HG03354 (cell line): ENCODE data around the gene RPS6KL1.

Experiments
- ATAC-seq: cut with Tn5 transposase; IDR thresholded peaks from one replicate; pipeline ENCODE4 v1.9.1; 2021; ENCODE audit warnings: mild to moderate bottlenecking; ENCODE audit not compliant: unreplicated experiment, poor library complexity, severe bottlenecking

The RPS6KL1 gene

DNA sequence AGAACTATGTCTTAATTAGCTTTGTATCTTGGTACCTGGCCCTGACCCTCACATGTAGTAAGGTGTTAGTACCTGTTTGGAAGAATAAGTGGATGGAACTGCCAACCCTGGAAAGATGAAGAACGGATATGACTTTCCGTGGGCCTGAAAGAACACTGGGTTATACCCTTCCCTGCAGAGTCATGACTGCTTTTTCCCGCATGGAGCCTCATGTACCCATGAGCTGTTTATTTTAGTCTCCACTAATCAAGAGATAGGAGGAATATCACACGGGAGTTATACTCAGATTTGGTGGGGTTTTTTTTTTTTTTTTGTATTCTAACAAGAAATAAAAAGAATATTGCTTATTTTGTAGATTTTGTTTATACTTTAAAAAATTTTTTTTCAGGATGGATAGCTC is 25.4 kb downstream of the RPS6KL1 start:
- ATAC-seq, result no peak

DNA sequence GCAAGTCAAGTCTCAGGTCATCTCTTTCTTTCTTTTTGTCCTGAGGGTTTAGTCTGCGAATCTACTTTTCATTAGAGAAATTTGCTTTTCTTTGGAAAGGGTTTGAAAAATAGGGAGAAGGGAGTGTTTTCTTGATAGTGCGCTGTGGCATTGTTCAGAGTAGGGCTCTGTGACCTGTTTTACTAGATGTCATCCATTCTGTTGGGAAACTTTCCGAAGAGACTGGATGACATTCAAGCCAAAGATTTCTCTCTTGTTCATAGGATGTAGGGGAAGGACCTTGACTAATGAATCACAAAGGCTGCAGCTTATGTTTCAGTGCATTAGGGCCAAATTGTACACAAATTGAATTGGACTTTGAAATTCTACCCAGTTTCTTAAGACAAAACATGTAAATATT is 26.7 kb downstream of the RPS6KL1 start:
- ATAC-seq, result no peak

DNA sequence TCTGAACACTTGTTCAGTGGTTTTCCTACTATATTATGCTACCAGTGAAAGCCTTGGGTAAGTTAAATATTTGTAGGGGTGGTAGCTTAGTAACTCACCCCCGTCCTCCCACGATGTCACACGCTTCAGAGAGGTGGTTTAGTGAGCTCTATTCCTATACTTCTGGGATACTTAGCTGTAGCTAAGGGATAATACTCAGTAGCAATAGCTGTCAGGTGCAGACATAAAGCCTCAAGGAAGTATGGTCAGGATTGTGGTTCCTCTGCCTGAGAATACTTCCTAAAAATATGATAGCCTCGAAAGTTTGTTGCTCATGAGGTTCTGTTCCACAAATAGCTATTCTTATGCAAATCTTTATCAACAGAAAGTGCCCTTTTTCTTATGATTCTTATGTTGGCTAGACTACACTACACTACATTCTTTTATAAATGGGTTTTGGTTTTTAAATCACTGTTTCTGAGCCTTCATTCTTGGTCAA is 29.4 kb downstream of the RPS6KL1 start:
- peak; percentile 77 for ATAC-seq

DNA sequence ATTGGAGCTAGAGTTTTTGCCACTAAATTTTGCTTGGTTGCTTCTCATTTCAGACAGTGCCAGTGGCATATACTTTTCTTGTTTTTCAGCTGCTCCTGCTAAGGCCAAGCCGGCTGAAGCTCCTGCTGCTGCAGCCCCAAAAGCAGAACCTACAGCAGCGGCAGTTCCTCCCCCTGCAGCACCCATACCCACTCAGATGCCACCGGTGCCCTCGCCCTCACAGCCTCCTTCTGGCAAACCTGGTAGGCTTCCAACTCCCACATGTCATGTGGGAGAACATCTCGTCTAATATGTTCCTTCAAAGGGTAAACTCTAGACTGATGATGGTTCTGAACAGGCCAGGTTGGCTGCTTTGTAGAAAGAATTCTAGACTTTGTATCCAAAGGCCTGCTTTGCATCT is 30.3 kb downstream of the RPS6KL1 start:
- ATAC-seq, result no peak

DNA sequence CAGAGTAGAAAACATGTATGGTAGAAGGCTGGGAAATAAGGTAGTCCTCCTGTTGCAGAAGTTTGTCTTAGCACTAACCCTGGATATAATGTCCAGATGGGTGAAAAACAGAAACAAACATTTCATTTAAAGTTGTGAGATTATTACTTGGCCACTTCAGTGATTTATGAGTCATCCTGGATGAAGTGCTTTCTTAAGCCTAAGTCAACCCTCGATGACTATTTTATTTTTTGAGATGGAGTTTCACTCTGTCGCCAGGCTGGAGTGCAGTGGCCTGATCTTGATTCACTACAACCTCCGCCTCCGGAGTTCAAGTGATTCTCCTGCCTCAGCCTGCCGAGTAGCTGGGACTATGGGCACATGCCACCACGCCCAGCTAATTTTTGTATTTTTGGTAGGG is 31.2 kb downstream of the RPS6KL1 start:
- ATAC-seq, result no peak

DNA sequence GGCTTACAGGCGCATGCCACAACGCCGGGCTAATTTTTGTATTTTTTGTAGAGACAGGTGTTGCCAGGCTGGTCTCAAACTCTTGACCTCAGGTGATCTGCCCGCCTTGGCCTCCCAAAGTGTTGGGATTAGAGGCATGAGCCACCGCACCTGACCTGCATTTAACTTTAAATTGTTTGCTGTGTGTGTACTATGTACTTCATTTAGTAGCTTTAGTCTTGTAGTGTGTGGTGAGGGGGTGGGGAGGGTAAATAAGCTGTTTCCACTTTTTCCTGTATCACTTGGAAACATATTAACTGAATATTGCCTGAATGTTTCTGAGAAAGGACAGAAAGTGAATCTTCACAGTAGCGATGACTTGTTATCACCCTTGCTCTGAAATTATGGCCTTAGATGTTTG is 32.8 kb downstream of the RPS6KL1 start:
- no peak for ATAC-seq

DNA sequence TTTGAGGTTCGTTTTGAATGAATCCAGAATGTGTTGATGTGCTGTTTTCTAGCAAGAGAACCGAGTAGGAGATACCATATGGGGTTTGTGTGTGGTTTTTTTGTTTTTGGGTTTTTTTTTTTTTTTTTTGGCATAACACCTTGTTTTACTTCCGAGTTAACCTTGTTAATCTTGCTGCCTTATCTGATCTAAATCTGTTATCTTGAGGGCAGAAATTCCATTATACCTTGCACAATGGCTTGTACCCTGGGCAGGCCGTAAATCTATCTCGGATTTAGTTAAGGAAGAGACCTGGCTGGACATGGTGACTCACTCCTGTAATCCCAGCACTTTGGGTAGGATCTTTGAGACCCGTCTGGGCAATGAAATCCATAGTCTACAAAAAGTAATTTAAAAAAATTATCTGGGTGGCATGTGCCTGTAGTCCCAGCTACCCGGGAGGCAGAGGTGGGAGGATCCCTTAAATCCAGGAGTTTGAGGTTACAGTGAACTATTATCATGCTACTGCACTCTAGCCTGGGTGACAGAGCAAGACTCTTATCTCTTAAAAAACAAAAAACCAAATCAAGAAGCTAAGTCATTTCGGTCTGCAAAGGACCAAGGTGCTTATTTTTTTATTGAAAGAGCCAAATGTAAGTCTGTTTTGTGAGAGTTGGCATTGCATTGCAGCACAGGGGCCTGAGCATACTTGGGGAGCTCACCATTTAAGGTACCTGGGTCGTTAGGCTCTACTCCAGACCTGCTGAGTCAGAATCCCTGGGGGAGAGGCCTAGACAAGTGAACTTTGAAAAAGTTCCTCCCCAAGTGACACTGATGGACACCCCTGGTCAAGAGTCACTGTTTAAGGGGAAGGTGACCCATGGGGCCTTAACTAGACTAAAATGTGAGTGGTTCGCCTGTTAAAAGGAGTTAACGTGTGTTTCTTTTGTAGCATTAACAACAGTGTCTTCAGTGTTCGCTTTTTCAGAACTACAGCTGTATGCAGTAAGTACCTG is 34.6 kb downstream of the RPS6KL1 start:
- no peak for ATAC-seq

DNA sequence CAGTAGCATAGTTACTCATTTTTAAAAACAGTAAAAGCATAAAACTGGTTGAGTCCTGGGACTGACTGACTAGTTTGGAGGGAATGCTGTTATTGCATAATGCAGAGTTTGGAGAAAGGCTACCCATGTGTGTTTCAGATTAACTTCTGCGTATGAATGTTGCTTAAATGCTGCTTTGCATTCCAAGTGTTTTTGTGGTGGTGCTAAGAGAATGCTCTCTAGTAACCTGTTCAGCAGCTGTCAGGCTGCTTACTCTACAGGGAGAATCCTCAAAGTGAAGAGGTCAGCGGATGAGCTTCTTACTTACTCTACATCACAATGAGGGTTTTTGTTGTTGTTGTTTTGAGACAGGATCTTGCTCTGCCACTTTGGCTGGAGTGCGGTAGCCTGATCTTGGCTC is 37.1 kb downstream of the RPS6KL1 start:
- ATAC-seq, result no peak

DNA sequence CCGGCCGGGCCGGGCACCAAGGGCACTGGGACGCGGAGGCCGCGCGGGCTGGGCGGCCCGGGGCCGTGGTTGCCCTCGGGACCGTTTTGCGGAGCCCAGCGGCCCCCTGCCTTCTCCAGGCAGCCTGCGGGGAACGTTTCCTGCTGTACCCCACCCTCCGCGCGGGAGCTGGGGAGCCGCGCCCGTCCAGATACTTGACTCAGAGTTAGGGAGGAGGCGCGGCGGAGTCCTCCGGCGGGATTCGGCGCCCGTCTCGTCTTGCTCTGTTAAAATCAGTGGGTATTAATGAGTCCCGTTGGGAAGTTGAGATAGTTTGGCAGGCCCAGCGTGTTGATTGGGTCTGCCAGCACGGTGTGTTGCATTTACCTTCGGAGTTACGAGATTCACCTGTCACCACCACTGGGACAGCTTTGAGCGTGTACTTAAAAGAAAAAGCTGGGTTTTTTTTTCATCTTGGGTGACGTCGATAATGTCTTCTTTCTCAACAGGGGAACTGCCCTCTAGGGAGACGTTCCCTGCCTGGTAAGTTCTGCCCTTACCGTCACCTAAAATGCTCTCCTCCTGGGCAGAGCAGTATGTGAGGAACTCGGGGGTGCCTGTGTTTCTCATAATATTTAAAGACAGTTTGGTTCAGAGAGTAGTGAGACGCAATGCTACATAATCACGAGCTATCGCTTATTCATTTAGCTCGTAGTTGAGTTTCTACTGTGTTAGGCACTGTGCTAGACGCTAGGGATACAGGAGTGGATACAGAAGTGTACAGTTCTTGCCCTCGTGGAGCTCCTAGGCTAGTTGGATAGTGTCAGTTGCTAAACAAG is 40.7 kb downstream of the RPS6KL1 start:
- ATAC-seq, result peak; percentile 50

DNA sequence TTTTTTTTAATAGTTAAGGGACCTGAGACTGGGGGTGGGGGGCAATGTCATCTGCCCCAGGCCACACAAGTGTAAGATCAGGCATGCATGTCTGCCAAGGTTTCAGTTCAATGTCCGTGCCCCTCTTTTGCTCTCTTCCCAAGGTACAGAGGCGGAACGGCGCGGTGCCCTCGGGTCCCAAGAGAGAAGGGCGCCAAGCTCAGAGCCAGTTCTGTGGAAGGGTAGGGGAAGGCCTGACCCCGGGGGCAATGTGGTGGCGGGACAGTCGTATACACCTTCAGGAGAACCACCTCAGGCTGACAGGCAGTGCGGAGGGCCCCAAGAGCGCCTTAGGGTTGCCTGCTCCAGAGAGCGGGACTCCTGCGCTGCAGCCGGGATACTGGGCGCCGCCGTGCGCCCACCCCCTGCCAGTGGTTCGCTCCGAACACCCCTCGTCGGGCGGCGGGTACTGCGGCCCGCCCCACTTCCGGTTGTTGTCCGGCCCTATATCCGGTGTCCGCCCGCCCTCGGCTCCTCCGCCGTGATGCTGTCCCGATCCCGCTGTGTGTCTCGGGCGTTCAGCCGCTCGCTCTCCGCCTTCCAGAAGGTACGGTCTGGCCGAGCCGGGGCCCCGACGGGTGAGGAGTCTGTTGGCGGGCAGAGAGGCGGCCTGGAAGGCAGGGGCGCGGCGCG is 41.5 kb downstream of the RPS6KL1 start, which contains the start of gene DLST:
DLST (plus strand) TSS at position 486 of the 672 bp plus-strand sequence; CDS start at position 524, 38 bp downstream.
- peak; percentile 93 for ATAC-seq

DNA sequence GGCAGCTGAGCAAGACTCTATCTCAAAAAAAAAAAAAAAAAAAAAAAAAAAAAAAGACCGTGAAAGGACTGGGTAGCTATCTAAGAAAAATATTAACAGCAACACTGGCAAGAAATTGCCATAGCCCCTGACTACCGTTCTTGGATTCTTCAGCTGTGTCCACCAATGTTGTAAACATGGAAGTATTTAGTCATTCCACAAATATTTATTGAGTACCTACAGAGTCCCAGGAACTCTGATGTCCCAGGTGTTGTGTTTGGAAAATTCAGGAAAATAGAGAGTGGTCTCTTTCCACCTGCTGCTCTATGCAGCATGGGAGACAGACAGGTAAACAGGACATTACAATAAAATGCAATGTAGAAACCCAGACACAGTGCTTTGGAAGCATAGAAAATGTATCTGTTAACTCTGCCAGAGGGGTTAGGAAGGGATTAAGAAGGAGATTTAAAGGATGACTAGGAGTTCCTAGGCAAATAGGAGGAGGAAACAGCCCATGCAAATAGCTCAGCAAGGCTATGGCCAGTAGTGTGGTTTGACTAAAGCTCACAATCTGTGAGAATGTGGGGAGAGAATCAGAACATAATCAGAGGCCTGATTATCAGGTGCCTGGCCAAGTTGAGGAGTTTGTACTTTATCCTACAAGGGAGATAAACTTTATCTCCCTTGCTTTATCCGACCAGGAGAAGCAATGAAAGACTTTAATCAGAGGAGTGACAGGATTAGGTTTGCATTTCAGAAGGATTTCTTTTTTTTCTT is 43.5 kb downstream of the RPS6KL1 start:
- no peak for ATAC-seq

DNA sequence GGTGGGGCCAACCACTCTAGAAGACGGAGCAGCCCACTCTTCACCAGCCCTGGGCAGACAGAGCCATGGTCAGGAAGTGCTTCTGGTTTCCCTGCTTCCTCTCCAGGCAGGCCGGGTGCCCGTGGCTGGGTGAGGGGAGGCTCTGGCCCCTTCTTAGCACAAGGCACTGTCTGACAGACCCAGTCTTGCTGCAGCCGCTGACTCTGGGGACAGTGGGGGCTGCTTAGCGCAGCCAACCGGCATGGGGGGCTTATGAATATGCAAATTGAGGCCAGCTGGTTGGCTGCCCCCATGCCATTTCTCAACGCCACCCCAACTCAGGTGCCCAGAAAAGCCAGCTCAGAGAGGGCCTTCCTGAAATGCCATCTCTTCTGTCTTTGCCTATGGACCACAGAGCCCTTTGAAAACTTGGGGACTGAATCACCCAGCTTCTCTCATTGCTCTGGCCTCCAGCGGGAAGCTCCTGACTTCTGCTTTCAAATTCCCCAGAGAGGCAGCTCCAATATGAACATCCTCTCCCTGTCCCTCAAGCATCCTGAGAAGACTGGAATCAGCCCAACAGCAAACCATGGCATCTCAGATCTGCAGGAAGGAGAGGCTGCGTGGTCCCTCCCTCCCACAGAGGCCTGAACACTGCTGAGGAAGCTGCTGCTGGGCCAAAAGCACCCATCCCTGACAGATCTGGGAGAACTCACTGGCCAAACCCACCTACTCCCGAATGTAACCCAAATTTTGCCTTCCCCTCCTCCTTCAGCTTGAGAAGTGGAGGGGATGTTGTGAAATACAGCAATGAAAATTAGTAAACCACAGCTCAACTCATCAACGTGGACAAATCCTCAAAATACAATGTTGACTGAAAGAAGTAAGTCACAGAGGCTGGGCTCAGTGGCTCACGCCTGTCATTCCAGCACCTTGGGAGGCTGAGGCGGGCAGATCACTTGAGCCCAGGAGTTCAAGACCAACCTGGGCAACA is 46.8 kb downstream of the RPS6KL1 start, which contains the start of gene PROX2:
PROX2 (minus strand) TSS at position 205 of the 973 bp plus-strand sequence. CDS start 12,311 bp downstream, outside the sequence.
- no peak for ATAC-seq

DNA sequence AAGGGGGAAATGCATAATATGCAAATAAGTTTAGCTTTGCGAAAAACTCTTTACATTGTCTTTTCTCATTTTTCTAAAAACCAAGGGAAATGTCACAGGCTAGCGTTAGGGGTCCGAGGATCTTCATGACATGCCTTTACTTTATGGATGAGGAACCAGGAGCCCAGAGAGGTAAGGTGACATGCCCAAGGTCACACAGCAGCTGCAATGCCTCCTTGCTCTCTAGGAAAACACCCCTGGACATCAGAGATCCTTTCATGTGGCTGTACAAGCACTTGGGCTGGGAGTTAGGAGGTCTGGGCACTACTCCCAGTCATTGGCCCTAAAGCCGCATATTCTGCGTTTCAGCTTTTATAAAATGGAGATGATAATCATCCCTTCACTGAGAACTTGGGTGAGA is 47.9 kb downstream of the RPS6KL1 start:
- ATAC-seq, result no peak

DNA sequence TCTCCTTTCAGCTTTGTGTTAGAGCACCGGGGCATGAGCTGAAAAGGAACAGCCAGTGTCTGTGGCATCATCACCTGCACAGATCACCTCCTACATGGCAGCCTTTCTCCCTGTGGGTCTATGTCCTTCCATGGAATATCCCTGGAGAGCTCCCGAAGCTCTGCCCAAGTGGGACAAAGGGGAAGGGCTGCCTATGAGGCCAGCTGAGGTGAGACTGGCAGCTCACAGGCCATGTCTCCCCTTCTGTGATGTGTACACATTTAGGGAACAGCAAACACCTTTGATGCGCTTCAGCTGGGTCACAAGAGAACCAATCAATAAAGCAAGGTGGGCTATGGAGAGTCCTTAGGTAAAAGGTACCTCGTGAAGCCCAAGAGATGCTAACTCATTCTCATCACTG is 51.2 kb downstream of the RPS6KL1 start:
- no peak for ATAC-seq

DNA sequence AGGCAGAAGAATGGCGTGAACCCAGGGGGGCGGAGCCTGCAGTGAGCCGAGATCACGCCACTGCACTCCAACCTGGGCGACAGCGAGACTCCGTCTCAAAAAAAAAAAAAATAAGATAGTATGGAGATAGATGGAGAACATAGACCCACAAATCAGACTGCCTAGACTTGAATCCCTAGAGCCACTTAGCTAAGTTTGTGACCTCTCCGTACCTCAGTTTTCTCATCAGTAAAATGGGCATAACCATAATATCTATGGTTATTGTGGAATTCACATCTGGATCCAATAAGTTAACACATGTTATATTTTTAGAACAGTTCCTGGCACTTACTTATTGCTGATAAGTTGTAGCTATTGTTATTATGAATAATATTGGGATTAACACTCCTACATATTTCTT is 54.3 kb downstream of the RPS6KL1 start:
- no peak for ATAC-seq

DNA sequence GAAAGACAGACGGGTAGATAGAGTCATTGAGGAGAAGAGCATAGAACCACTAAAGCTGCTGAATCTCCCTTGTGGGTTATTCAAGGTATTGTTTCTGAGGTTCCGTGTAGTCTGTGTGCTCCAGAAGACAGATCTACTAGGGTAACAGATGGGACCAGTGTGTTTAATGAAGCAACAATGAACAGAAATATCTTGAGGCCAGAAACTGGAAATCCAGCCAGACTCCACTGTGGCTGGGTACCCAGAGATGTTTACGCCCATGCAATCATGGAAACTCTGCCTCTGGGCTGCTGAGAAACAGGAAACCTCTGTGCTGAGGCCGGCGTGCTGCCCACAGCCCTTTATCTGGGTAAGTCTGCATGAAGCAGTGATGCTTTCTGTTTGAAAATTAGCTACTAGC is 55.4 kb downstream of the RPS6KL1 start:
- ATAC-seq, result no peak

DNA sequence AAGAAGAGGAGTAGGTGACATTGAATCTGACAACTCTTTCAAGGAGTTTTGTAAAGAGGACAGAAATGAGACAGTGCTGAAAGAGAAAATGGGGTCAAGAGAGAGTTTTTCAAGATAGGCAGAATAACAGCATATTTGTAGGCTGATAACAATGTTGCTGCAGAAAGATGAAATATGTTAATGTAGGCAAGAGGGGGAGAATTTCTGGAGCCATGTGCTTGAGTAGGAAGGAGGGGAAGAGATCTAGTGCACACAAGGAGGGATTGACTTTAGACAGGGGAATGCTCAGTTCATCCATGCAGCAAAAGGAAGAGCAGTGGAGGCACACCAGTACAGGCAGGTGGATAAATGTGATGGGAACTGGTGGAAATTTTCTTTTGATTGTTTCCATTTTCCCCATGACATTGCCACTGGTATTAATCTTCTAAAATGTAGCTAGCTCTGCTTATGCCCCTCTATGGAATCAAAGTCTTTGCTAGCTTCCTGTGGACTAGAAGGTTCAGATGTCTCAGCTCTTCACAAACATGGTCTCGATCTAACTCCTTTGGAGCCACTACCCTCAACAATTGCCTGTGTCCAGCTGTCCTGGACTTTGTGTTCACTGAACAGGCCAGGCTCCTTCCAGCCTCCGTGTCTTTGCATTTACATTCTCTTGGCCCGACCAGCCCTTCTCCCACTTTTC is 56.2 kb downstream of the RPS6KL1 start:
- ATAC-seq, result no peak
